ENCODE data around the gene B4GAT1. TPM values are rescaled to one million over a fixed set of nuclear protein-coding genes. Genes with fewer than 3 reads are reported as not detected.

Gene B4GAT1
- total and polyA plus RNA-seq, 10 donors = 4.3 to 23.4 (median 10.5) TPM

DNA sequence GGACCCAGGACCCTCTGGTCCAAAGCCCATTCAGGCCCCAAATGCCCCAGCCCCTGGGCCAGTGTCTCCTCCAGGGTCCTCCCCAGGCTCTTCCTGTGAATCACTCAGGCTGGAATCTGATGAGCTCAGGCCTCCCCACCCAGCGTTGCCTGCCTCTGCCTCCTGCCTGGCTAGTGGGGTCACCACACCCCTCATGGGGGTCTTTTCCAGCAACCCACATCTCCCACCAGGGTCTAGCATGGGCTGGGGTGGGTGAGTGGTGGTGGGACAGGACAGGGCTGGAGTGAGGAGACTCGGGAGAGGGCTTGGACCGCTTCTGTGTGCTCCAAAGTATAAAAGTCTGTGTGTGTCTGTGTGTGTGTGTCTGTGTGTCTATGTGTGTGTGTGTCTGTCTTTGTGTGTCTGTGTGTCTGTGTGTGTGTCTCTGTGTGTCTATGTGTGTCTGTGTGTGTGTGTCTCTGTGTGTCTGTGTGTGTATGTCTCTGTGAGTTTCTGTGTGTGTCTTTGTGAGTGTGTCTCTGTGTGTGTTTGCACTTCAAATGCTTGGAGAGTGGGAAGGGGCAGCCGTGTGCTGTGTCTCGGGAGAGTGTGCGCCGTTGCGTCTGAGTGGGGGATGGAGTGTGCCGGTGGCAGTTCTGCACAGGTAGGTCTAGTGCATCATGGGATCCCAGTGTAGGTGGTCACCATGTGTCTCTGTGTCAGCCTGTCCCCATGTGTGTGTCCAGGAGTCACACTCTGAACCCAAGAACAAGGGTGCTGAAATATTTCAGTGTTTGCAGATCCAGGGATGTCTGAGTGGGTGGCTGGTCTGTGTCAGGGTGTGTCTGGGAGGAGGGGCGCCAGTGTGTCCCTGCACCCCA is 20.0 kb downstream of the B4GAT1 start:
- WGBS, 5 donors = 83 to 88% (median 87%) methylated on average over 10 of the region's 10 CpGs
- intact Hi-C loops (cut with DNase I; ENCODE audit: low total_unique reads) = loop anchor here (2.0 kb wide), 1 partner anchor 15 kb away; no protein-coding TSS in a partner anchor
- TF ChIP-seq, protein P1, sequence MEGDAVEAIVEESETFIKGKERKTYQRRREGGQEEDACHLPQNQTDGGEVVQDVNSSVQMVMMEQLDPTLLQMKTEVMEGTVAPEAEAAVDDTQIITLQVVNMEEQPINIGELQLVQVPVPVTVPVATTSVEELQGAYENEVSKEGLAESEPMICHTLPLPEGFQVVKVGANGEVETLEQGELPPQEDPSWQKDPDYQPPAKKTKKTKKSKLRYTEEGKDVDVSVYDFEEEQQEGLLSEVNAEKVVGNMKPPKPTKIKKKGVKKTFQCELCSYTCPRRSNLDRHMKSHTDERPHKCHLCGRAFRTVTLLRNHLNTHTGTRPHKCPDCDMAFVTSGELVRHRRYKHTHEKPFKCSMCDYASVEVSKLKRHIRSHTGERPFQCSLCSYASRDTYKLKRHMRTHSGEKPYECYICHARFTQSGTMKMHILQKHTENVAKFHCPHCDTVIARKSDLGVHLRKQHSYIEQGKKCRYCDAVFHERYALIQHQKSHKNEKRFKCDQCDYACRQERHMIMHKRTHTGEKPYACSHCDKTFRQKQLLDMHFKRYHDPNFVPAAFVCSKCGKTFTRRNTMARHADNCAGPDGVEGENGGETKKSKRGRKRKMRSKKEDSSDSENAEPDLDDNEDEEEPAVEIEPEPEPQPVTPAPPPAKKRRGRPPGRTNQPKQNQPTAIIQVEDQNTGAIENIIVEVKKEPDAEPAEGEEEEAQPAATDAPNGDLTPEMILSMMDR (IDR thresholded peaks at IDR 0.05 in 8 of 11, conservative IDR thresholded peaks at IDR 0.05 in 3 of 11) = no peak
- TF ChIP-seq POLR2A (IDR thresholded peaks at IDR 0.05) (no peak), POLR2AphosphoS5 (IDR thresholded peaks at IDR 0.05) (no peak)
- Histone ChIP-seq H3K27ac (peak overlapping the region in 7 of 8 donors; percentile 2 to 71 (median 54)), H3K36me3 (peaks cover 0 to 13% (median 4%) of the 10 kb centered on the region in 6 donors), H3K9me3 (no peaks in the 10 kb centered on the region), H3K4me1 (peaks cover 16 to 59% (median 41%) of the 10 kb centered on the region in 6 donors), H3K4me3 (no peak overlapping the region), H3K27me3 (replicated peaks in 1 of 7) (no peaks in the 10 kb centered on the region)
- no peak for DNase-seq

DNA sequence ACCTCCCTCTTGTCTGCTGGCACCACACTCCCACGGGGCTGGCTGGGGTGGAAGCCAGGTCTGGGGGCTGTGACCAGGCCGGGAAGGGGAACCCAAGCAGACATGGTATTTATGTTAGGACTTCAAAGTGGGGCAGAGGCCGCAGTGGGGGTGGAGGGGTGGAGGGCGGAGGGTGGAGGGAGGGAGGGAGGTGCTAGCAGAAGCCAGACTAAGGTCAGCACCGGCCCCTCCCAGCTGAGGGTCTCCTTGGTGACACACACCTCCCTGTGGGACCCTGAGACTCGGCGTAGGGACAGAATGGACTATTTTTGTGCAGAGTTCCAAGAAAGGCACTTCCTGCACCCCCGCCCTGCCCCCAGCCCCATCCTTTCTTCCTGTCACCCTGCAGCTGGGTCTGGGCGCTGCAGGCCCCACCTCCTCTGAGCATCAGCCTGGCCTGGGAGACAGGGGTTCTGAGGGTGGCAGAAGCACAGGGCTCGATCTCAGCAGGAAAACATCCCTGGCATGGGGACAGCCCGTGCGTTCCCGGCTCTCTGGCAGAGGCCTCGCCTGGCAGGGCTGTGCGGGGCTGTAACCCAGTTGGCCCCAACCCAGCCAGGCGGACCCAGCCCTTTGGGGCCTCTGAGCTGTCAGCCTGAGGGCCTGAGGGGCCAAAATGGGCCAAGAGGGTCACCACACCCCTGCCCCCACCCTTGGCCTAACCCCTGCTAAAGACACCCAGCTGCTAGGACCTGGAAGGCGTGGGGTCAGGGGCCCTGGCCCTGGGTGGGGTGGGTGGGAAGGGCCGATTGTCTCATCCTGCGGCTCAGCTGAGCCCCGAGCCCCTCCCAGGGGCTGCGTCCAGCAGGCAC is 20.9 kb downstream of the B4GAT1 start:
- no peaks in the 10 kb centered on the region for H3K9me3 ChIP-seq
- H3K4me3 ChIP-seq = no peak overlapping the region
- TF ChIP-seq POLR2AphosphoS5 (IDR thresholded peaks at IDR 0.05) = peak in 1 of 3 donors; percentile 51
- no peak for TF ChIP-seq POLR2A (IDR thresholded peaks at IDR 0.05)
- H3K27ac ChIP-seq = peak overlapping the region in 7 of 8 donors; percentile 2 to 71 (median 54)
- DNase-seq = no peak
- WGBS, 5 donors = 28 to 58% (median 37%) methylated on average over 16 to 21 of the region's 21 CpGs
- intact Hi-C loops (cut with DNase I; ENCODE audit: low total_unique reads) = no loop called here
- H3K4me1 ChIP-seq = peaks cover 16 to 59% (median 41%) of the 10 kb centered on the region in 6 donors
- H3K27me3 ChIP-seq (replicated peaks in 1 of 7) = no peaks in the 10 kb centered on the region
- H3K36me3 ChIP-seq = peaks cover 0 to 4% (median 0%) of the 10 kb centered on the region in 6 donors

GRCh38 chr11:66325263-66325671 is 22.2 kb downstream of the B4GAT1 start:
- 60 to 88% (median 75%) methylated on average over 3 to 8 of the region's 8 CpGs for WGBS, 5 donors
- H3K27ac ChIP-seq = peak overlapping the region in 3 of 8 donors; percentile 59 to 71 (median 66)
- DNase-seq = no peak

GRCh38 chr11:66324664-66325063 is 22.8 kb downstream of the B4GAT1 start:
- intact Hi-C loops (cut with DNase I; ENCODE audit: low total_unique reads) = no loop called here
- TF ChIP-seq POLR2A (IDR thresholded peaks at IDR 0.05) (no peak), POLR2AphosphoS5 (IDR thresholded peaks at IDR 0.05) (no peak)
- TF ChIP-seq, protein P1 (IDR thresholded peaks at IDR 0.05 in 8 of 11, conservative IDR thresholded peaks at IDR 0.05 in 3 of 11) = no peak
- DNase-seq = no peak
- H3K27ac ChIP-seq = no peak overlapping the region
- H3K9me3 ChIP-seq = no peaks in the 10 kb centered on the region
- no peaks in the 10 kb centered on the region for H3K27me3 ChIP-seq (replicated peaks in 1 of 7)
- no peaks in the 10 kb centered on the region for H3K36me3 ChIP-seq
- peaks cover 16 to 53% (median 36%) of the 10 kb centered on the region in 6 donors for H3K4me1 ChIP-seq
- 72 to 88% (median 84%) methylated on average over 10 of the region's 10 CpGs for WGBS, 5 donors
- H3K4me3 ChIP-seq = no peak overlapping the region

More at GRCh38 chr11:66325263-66325671, 22.2 kb downstream of the B4GAT1 start:
- Histone ChIP-seq H3K9me3 (no peaks in the 10 kb centered on the region), H3K4me3 (no peak overlapping the region), H3K4me1 (peaks cover 16 to 59% (median 39%) of the 10 kb centered on the region in 6 donors), H3K27me3 (replicated peaks in 1 of 7) (no peaks in the 10 kb centered on the region), H3K36me3 (no peaks in the 10 kb centered on the region)
- TF ChIP-seq POLR2A (IDR thresholded peaks at IDR 0.05) (no peak), POLR2AphosphoS5 (IDR thresholded peaks at IDR 0.05) (no peak)
- TF ChIP-seq, protein P1 (IDR thresholded peaks at IDR 0.05 in 8 of 11, conservative IDR thresholded peaks at IDR 0.05 in 3 of 11) = no peak
- intact Hi-C loops (cut with DNase I; ENCODE audit: low total_unique reads) = no loop called here

Measured in spleen (tissue), 11 donors.